ENCODE data around the gene RPA1. TPM values are rescaled to one million over a fixed set of nuclear protein-coding genes. Genes with fewer than 3 reads are reported as not detected.
A peak's percentile ranks its signal among the peaks of the same experiment; 100 is the strongest.

The RPA1 gene
- total and polyA plus RNA-seq, 8 donors = 10.3 to 57.5 (median 23.8) TPM

DNA sequence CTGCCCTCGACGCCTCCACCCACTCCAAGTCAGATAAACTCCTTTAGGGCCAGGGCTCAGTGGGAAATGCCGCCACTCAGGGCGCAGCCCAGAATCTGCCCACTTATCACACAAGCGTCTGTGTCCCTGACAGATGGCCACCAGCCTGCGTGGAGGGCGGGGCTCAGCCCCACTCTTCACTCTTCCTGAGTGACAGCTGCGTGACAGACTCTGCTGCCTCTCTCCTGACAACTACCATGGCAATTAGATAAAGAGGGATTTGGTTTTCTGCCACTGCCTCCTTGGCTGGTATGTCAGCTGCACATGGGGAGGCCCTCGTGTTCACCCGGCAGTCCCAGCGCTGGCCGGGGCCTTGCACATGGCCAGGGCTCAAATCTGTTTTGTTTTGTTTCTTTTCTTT is 99.2 kb downstream of the RPA1 start:
- H3K4me3 ChIP-seq = no peak overlapping the region
- intact Hi-C loops (cut with DNase I; ENCODE audit: low total_unique reads) = no loop called here
- no peak overlapping the region for H3K27ac ChIP-seq
- H3K27me3 ChIP-seq = no peaks in the 10 kb centered on the region
- H3K36me3 ChIP-seq = no peaks in the 10 kb centered on the region
- 70 to 77% (median 73%) methylated on average over 12 of the region's 12 CpGs for WGBS, 5 donors
- H3K9me3 ChIP-seq = no peaks in the 10 kb centered on the region
- peaks cover 10 to 23% (median 12%) of the 10 kb centered on the region in 4 donors for H3K4me1 ChIP-seq
- TF ChIP-seq POLR2AphosphoS5 (IDR thresholded peaks at IDR 0.05) (no peak), EP300 (IDR thresholded peaks at IDR 0.05) (no peak), POLR2A (IDR thresholded peaks at IDR 0.05) (no peak)
- TF ChIP-seq, protein P1, sequence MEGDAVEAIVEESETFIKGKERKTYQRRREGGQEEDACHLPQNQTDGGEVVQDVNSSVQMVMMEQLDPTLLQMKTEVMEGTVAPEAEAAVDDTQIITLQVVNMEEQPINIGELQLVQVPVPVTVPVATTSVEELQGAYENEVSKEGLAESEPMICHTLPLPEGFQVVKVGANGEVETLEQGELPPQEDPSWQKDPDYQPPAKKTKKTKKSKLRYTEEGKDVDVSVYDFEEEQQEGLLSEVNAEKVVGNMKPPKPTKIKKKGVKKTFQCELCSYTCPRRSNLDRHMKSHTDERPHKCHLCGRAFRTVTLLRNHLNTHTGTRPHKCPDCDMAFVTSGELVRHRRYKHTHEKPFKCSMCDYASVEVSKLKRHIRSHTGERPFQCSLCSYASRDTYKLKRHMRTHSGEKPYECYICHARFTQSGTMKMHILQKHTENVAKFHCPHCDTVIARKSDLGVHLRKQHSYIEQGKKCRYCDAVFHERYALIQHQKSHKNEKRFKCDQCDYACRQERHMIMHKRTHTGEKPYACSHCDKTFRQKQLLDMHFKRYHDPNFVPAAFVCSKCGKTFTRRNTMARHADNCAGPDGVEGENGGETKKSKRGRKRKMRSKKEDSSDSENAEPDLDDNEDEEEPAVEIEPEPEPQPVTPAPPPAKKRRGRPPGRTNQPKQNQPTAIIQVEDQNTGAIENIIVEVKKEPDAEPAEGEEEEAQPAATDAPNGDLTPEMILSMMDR (IDR thresholded peaks at IDR 0.05) = no peak
- DNase-seq = no peak

- no peaks in the 10 kb centered on the region for H3K9me3 ChIP-seq
- H3K4me3 ChIP-seq = no peak overlapping the region
- no peak overlapping the region for H3K27ac ChIP-seq
- TF ChIP-seq POLR2AphosphoS5 (IDR thresholded peaks at IDR 0.05) (no peak), EP300 (IDR thresholded peaks at IDR 0.05) (no peak), POLR2A (IDR thresholded peaks at IDR 0.05) (no peak)
- TF ChIP-seq, protein P1 (IDR thresholded peaks at IDR 0.05) = no peak
- no peak for DNase-seq
- WGBS, 5 donors = 61 to 75% (median 65%) methylated on average over 7 to 8 of the region's 8 CpGs
- peaks cover 10 to 23% (median 12%) of the 10 kb centered on the region in 4 donors for H3K4me1 ChIP-seq
- intact Hi-C loops (cut with DNase I; ENCODE audit: low total_unique reads) = no loop called here
- no peaks in the 10 kb centered on the region for H3K27me3 ChIP-seq
- H3K36me3 ChIP-seq = no peaks in the 10 kb centered on the region
Observed at GRCh38 chr17:1930337-1930645, 100.5 kb downstream of the RPA1 start.

DNA sequence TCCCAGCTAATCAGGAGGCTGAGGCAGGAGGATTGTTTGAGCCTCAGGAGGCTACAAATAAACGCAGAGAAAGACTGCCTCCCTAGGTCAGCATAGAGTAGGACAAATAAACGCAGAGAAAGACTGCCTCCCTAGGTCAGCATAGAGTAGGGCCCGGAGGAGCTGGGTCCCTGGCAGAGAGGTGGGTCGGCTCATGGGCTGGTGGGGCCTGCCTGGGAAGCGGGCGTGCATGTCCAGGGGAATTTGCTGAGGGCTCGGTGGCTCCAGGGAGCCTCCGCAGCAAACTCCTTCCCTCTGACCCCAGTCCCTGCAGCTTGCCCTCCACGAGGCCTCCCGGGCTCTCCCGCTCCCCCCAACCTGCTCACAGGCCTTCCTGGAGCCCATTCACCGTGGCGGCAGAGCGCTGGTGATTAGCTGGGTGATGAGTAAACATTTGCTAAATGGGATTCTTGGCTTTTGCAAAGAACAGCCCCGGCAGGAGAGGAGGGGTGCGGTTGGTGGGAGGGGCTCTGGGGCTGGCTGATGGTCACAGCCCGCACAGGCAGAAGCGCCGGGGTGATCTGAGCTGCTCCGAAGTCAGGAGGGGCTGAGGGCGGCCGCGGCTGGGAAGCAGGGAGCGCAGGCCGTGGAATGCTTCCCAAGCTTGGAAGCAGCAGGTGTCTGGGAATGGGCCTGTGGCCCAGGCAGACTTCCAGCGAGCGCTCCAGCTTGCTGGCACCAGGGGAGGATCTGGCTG is 102.2 kb downstream of the RPA1 start:
- TF ChIP-seq POLR2A (IDR thresholded peaks at IDR 0.05) = no peak
- TF ChIP-seq POLR2AphosphoS5 (IDR thresholded peaks at IDR 0.05) = peak in 1 of 3 donors; percentile 15
- Histone ChIP-seq H3K4me3 (peak overlapping the region in 3 of 4 donors; percentile 14 to 34 (median 14)), H3K36me3 (no peaks in the 10 kb centered on the region), H3K4me1 (peaks cover 10 to 23% (median 12%) of the 10 kb centered on the region in 4 donors), H3K27ac (peak overlapping the region in 3 of 5 donors; percentile 11 to 13 (median 13)), H3K9me3 (no peaks in the 10 kb centered on the region), H3K27me3 (no peaks in the 10 kb centered on the region)
- intact Hi-C loops (cut with DNase I; ENCODE audit: low total_unique reads) = no loop called here
- WGBS, 5 donors = 24 to 43% (median 29%) methylated on average over 16 to 27 of the region's 27 CpGs
- peak; percentile 77 to 87 for DNase-seq

DNA sequence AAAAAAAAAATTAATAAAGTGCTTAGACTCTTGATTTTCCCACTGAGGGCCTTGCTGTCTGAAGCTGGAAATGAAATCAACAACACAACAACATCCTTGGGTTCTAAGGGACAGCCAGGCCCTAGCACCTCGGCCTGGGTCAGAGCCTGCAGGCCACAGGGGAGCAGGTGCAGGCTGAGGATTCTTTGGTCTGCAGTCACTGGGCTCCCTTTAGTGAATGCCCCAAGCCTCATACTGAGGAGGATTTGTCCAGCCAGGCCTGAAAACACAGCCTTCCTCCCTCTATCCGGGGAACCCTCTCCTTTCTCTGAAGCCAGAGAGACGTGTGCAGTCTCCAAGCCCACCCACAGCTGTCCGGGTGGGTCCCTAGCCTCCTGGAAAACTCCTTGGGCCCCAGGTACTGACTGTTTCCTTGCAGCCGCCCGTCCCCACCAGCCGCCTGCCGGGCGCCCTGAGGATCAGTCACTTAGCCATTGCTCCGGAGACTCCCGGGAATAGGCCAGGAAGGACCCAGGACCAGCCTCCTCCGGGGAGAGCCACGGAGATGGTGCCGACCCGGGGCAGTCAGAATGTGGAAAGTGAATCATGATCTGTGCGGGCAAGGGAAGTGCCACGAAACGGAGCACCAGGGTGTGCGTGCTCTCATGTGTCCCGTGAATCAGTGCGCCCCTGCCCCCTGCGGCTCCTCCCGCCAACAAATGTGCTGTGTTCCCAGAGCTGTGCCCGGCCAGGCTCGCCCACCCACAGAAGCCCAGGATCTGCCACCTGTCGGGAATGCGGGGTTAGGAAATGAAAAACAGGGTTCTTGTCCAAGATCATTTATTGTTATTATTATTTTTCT is 104.3 kb downstream of the RPA1 start:
- no peak for TF ChIP-seq POLR2A (IDR thresholded peaks at IDR 0.05)
- TF ChIP-seq, protein P1 (IDR thresholded peaks at IDR 0.05) = no peak
- no peak for TF ChIP-seq EP300 (IDR thresholded peaks at IDR 0.05)
- no peak for TF ChIP-seq POLR2AphosphoS5 (IDR thresholded peaks at IDR 0.05)
- H3K27me3 ChIP-seq = no peaks in the 10 kb centered on the region
- H3K27ac ChIP-seq = no peak overlapping the region
- H3K4me1 ChIP-seq = peaks cover 10 to 23% (median 12%) of the 10 kb centered on the region in 4 donors
- no peaks in the 10 kb centered on the region for H3K36me3 ChIP-seq
- no peak overlapping the region for H3K4me3 ChIP-seq
- H3K9me3 ChIP-seq = no peaks in the 10 kb centered on the region
- WGBS, 5 donors = 90 to 92% (median 91%) methylated on average over 22 to 27 of the region's 27 CpGs
- no peak for DNase-seq
- intact Hi-C loops (cut with DNase I; ENCODE audit: low total_unique reads) = no loop called here
